OCI-LY7 (cell line): ENCODE measurements around the gene ZNF778.

Experiments
- CTCF ChIP-seq: fragments of 200-600 bp; sonication (generic); conservative IDR thresholded peaks from 2 replicates; pipeline ENCODE4 v1.5.1; 2014; ENCODE audit warnings: mild to moderate bottlenecking, antibody characterized with exemption, low read length, moderate library complexity, mixed read lengths
- EZH2phosphoT487 ChIP-seq: fragments of 200-600 bp; sonication (generic); IDR thresholded peaks from 2 replicates; pipeline ENCODE4 v1.6.1; 2018; ENCODE audit warnings: low read depth, borderline replicate concordance, mild to moderate bottlenecking, mixed run types, antibody characterized with exemption, low read length, moderate library complexity, mixed read lengths

GRCh38 chr16:89176147-89176690 lies 41.3 kb upstream of the ZNF778 start:
- TF ChIP-seq EZH2phosphoT487: no peak
- TF ChIP-seq CTCF: no peak
